ENCODE results near the gene OTULINL.

The OTULINL gene

GRCh38 chr5:14656898-14657297, 75.3 kb downstream of the OTULINL start:
- no peak for DNase-seq
- intact Hi-C loops (cut with DNase I), result loop anchor here (10.0 kb wide), 1 partner anchor 292 kb away; no protein-coding TSS in a partner anchor

DNA sequence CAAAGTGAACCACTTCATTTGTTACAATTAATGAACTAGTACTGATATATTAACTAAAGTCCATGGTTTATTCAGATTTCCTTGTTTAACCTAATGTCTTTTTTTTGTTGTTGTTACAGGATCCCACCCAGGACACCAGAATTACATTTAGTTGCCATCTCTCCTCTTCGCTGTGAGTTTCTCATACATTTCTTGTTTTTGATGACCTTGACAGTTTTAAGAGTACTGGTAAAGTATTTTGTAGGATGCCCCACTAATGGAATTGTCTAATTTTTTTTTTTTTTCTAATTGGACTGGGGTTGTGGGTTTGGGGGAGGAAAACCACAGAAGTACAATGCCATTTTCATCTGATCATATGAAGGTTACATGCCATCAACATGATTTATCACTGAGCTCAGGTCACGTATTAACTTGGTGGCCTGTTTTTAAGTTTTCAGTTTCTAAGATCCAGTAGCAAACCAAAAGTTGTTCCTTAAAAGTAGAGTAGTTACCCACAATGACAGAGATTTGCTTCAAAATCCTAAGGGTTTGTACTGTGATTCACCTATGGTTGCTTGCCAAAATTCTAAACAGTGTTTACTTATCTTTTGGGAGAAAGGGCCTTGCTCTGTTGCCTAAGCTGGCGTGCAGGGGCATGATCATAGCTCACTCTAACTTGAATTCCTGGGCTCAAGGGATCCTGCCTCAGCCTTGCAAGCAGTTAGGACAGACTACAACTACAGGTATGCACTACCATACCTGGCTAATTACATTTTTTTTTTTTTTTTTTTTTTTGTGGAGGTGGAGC, 78.4 kb downstream of the OTULINL start:
- intact Hi-C loops (cut with DNase I), result loop anchor here (10.0 kb wide), 2 partner anchors 295 to 515 kb away; partner anchors contain the start of gene TRIO
- DNase-seq, result no peak

- intact Hi-C loops (cut with DNase I), result loop anchor here (10.0 kb wide), 1 partner anchor 516 kb away; the partner anchor contains the start of gene TRIO
- DNase-seq, result no peak
Measured at GRCh38 chr5:14660833-14661232, 79.2 kb downstream of the OTULINL start.
